HG02885 (cell line): ENCODE data around the gene ZHX3.

Experiments
- ATAC-seq: cut with Tn5 transposase; IDR thresholded peaks from one replicate; pipeline ENCODE4 v1.9.1; 2021; ENCODE audit warnings: mild to moderate bottlenecking; ENCODE audit not compliant: unreplicated experiment, poor library complexity

Gene ZHX3

GRCh38 chr20:41232973-41233926, 84.3 kb downstream of the ZHX3 start:
- ATAC-seq: no peak

- no peak for ATAC-seq
Observed at GRCh38 chr20:41231136-41231535, 86.4 kb downstream of the ZHX3 start.

GRCh38 chr20:41230136-41230535, 87.4 kb downstream of the ZHX3 start:
- no peak for ATAC-seq

GRCh38 chr20:41229259-41229658, 88.3 kb downstream of the ZHX3 start:
- ATAC-seq: no peak

GRCh38 chr20:41228858-41229257, 88.7 kb downstream of the ZHX3 start:
- no peak for ATAC-seq

- no peak for ATAC-seq
Observed at GRCh38 chr20:41226426-41226825, 91.1 kb downstream of the ZHX3 start.

GRCh38 chr20:41225091-41225490, 92.4 kb downstream of the ZHX3 start:
- ATAC-seq: no peak

GRCh38 chr20:41224281-41224680, 93.2 kb downstream of the ZHX3 start:
- ATAC-seq: no peak

GRCh38 chr20:41223112-41223511, 94.4 kb downstream of the ZHX3 start:
- ATAC-seq: no peak

- ATAC-seq: no peak
Observed at GRCh38 chr20:41222703-41223102, 94.8 kb downstream of the ZHX3 start.

GRCh38 chr20:41222296-41222695, 95.2 kb downstream of the ZHX3 start:
- ATAC-seq: no peak

- ATAC-seq: no peak
Observed at GRCh38 chr20:41221614-41222218, 95.8 kb downstream of the ZHX3 start.

- no peak for ATAC-seq
Observed at GRCh38 chr20:41219824-41220223, 97.7 kb downstream of the ZHX3 start.

- ATAC-seq: no peak
Observed at GRCh38 chr20:41218466-41218865, 99.1 kb downstream of the ZHX3 start.

- no peak for ATAC-seq
Observed at GRCh38 chr20:41217422-41217821, 100.1 kb downstream of the ZHX3 start.

GRCh38 chr20:41214666-41215065, 102.9 kb downstream of the ZHX3 start:
- ATAC-seq: no peak

- ATAC-seq: no peak
Observed at GRCh38 chr20:41214202-41214601, 103.3 kb downstream of the ZHX3 start.

- no peak for ATAC-seq
Observed at GRCh38 chr20:41213150-41213820, 104.2 kb downstream of the ZHX3 start.

GRCh38 chr20:41205313-41205712, 112.2 kb downstream of the ZHX3 start:
- ATAC-seq: no peak

- no peak for ATAC-seq
Observed at GRCh38 chr20:41204304-41205265, 112.9 kb downstream of the ZHX3 start.
